Measurements from ENCODE around the gene TLE1. TPM values are rescaled to one million over a fixed set of nuclear protein-coding genes. Genes with fewer than 3 reads are reported as not detected.

Gene TLE1
- total RNA-seq, 4 donors from 2014 or later = 51.5 to 77.3 (median 62.2) TPM

GRCh38 chr9:81636255-81636599 lies 53.1 kb downstream of the TLE1 start:
- DNase-seq = no peak
- WGBS, 2 donors (ENCODE audit: low coverage in 1 of 2) = 79 to 83% methylated on average over 1 to 3 of the region's 3 CpGs
- TF ChIP-seq EP300 (IDR thresholded peaks at IDR 0.05; ENCODE audit: low read depth) = no peak
- no peak for TF ChIP-seq CTCF (IDR thresholded peaks at IDR 0.05)
- no peak for TF ChIP-seq POLR2AphosphoS5 (IDR thresholded peaks at IDR 0.05)
- TF ChIP-seq POLR2A (IDR thresholded peaks at IDR 0.05) = no peak
- in situ Hi-C loops (cut with MboI; ENCODE audit: low pct_ligation_motif_present in 1 of 4, low pct_unique_long_range_greater_than_20kb in 1 of 4, low sequenced_read_pairs in 3 of 4) (no loop called here), intact Hi-C loops (cut with DNase I; ENCODE audit: low total_unique reads) (no loop called here)
- Histone ChIP-seq H3K36me3 (peaks cover 0 to 11% (median 2%) of the 10 kb centered on the region in 4 donors), H3K27me3 (no peaks in the 10 kb centered on the region), H3K9me3 (no peaks in the 10 kb centered on the region), H3K27ac (no peak overlapping the region), H3K4me3 (no peak overlapping the region), H3K4me1 (peaks cover 0 to 15% (median 2%) of the 10 kb centered on the region in 4 donors)

GRCh38 chr9:81635521-81636254 lies 53.7 kb downstream of the TLE1 start:
- no peak for TF ChIP-seq POLR2A (IDR thresholded peaks at IDR 0.05)
- no peak for TF ChIP-seq CTCF (IDR thresholded peaks at IDR 0.05)
- no peak for TF ChIP-seq POLR2AphosphoS5 (IDR thresholded peaks at IDR 0.05)
- TF ChIP-seq EP300 (IDR thresholded peaks at IDR 0.05; ENCODE audit: low read depth) = no peak
- intact Hi-C loops (cut with DNase I; ENCODE audit: low total_unique reads) (no loop called here), in situ Hi-C loops (cut with MboI; ENCODE audit: low pct_ligation_motif_present in 1 of 4, low pct_unique_long_range_greater_than_20kb in 1 of 4, low sequenced_read_pairs in 3 of 4) (no loop called here)
- Histone ChIP-seq H3K27ac (no peak overlapping the region), H3K4me1 (peaks cover 0 to 15% (median 2%) of the 10 kb centered on the region in 4 donors), H3K4me3 (no peak overlapping the region), H3K27me3 (no peaks in the 10 kb centered on the region), H3K36me3 (peaks cover 0 to 11% (median 2%) of the 10 kb centered on the region in 4 donors), H3K9me3 (no peaks in the 10 kb centered on the region)
- 73 to 75% methylated on average over 1 of the region's 1 CpG for WGBS, 2 donors (ENCODE audit: low coverage in 1 of 2)
- no peak for DNase-seq

GRCh38 chr9:81634915-81635516 lies 54.3 kb downstream of the TLE1 start:
- 58 to 72% methylated on average over 5 of the region's 5 CpGs for WGBS, 2 donors (ENCODE audit: low coverage in 1 of 2)
- Histone ChIP-seq H3K4me3 (no peak overlapping the region), H3K27ac (no peak overlapping the region), H3K9me3 (no peaks in the 10 kb centered on the region), H3K27me3 (no peaks in the 10 kb centered on the region), H3K4me1 (peaks cover 0 to 15% (median 2%) of the 10 kb centered on the region in 4 donors), H3K36me3 (peaks cover 0 to 11% (median 2%) of the 10 kb centered on the region in 4 donors)
- no peak for DNase-seq
- TF ChIP-seq CTCF (IDR thresholded peaks at IDR 0.05) = no peak
- in situ Hi-C loops (cut with MboI; ENCODE audit: low pct_ligation_motif_present in 1 of 4, low pct_unique_long_range_greater_than_20kb in 1 of 4, low sequenced_read_pairs in 3 of 4) = no loop called here
- intact Hi-C loops (cut with DNase I; ENCODE audit: low total_unique reads) = no loop called here

- DNase-seq = peak; percentile 13
- Histone ChIP-seq H3K27me3 (no peaks in the 10 kb centered on the region), H3K9me3 (no peaks in the 10 kb centered on the region), H3K4me1 (peaks cover 0 to 15% (median 2%) of the 10 kb centered on the region in 4 donors), H3K27ac (no peak overlapping the region), H3K4me3 (no peak overlapping the region), H3K36me3 (peaks cover 0 to 11% (median 2%) of the 10 kb centered on the region in 4 donors)
- in situ Hi-C loops (cut with MboI; ENCODE audit: low pct_ligation_motif_present in 1 of 4, low pct_unique_long_range_greater_than_20kb in 1 of 4, low sequenced_read_pairs in 3 of 4) = no loop called here
- 77 to 89% methylated on average over 7 to 18 of the region's 18 CpGs for WGBS, 2 donors (ENCODE audit: low coverage in 1 of 2)
- intact Hi-C loops (cut with DNase I; ENCODE audit: low total_unique reads) = no loop called here
- TF ChIP-seq POLR2A (IDR thresholded peaks at IDR 0.05) (no peak), EP300 (IDR thresholded peaks at IDR 0.05; ENCODE audit: low read depth) (no peak), CTCF (IDR thresholded peaks at IDR 0.05) (no peak), POLR2AphosphoS5 (IDR thresholded peaks at IDR 0.05) (no peak)
Measured at GRCh38 chr9:81633952-81634854, 55.1 kb downstream of the TLE1 start.

Data from transverse colon (tissue), 4 donors.